Measurements from ENCODE around the gene SURF2.
"Not testable (repeated sequence)": the region's sequence is repeated elsewhere in the genome, so short reads cannot be mapped to it uniquely, and the experiment has no call there.

The SURF2 gene

GRCh38 chr9:133357656-133358055, 1.3 kb downstream of the SURF2 start:
- no peak for FAIRE-seq

- FAIRE-seq = no peak
These were observed 3.2 kb downstream of the SURF2 start for GRCh38 chr9:133359399-133360175.

GRCh38 chr9:133360400-133361393, 4.3 kb downstream of the SURF2 start:
- FAIRE-seq = no peak

DNA sequence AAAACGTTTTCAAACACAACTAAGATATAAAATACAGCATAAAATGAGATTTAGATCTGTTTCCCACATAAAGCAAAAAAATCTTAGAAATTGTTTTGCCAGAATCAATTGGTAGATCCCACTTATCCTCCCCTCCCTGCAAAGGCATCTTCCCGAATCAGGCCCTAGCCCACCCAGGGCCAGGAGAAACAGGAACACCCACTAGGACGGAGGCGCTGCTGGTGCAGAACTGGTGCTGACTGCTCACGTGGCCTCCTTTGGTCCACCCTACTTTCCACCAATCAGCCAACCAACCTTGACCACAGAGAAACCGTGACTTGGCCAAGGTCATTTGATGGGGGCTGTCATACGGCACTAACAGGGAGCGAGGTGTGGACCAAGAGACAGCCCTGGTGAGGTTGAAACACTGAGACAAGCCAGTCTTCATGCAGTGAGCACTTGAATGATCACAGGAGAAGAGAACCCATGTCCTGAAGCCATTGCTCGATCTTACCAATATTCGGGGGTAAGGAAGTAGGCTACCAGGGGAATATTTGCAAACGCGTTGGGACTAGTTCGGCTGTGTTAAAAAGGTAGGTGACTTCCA, 5.2 kb downstream of the SURF2 start:
- FAIRE-seq = no peak

DNA sequence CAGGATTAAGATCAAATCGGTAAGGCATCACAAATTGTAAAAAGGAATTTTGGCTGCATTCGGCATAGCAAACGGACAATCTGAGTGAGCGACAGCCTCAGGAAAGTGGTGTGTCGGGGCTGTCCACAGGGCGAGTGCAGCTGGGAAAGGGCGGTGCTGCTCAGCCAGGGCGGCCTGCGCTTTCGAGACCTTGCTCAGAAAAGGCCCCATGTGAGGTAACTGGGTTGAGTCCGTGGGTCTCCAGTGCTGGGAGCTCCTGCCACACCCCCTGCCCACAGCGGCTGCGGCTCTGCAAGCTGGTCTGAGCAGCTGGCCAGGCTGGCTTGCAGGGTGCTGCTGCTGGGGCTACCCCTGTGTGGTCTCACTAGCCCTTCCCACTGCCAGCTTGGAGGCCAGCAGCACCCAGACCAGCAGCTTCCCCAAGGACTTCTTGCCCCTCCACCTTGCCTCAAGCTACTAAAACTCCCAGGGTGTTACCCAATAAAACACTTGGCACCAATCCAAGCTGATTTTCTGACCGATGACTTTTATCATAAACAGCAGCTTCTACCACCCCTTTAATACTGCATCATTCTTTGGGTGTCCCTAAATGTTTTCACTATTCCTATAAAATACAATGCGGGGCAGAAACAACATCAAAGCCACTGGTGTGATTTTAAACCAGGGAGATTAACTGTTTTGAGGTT, 6.2 kb downstream of the SURF2 start:
- FAIRE-seq = no peak

- FAIRE-seq = no peak
These were observed 10.1 kb downstream of the SURF2 start for GRCh38 chr9:133366435-133366834.

- FAIRE-seq = no peak
These were observed 10.9 kb downstream of the SURF2 start for GRCh38 chr9:133367221-133367620.

- no peak for FAIRE-seq
These were observed 11.4 kb downstream of the SURF2 start for GRCh38 chr9:133367778-133368177.

- no peak for FAIRE-seq
These were observed 12.0 kb downstream of the SURF2 start for GRCh38 chr9:133368249-133368881.

DNA sequence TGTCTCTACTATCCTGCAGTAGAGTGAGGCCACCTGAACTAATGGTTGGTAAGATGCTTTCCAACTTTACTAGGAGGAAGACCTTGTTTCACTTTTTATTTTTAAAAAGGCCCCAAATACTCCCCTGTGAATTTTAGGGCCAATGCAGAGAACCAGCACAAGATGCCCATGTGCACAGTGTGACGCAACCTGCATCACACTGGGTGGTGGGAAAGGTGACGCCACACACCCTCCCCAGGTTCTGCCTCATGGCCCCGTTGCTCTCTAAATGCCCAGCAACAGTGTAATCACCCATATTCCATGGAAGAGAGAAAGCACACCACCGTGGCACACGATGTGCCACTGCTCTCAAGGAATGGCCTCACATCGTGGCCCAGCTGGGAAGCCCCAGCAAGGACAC, 13.1 kb downstream of the SURF2 start:
- no peak for FAIRE-seq

DNA sequence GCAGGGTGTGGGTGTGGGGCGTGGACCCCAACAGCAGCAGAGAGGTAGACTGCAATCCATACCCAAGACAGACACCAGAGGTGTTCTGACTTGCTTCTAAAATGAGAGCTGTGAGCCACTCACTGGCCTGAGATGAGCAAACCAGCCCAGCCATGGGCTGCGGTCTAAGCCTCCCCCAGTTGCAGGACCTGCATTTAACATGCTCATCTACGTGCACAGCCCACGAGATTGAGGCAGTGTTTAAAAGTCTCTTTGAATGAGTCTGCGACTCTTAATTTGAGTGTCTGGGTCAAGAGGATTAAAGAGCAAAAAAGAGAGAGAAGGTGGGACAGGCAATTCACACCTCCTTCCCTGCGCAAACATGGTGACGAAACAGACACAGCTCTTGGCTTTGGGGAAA, 13.6 kb downstream of the SURF2 start:
- no peak for FAIRE-seq

GRCh38 chr9:133370685-133371084, 14.3 kb downstream of the SURF2 start:
- no peak for FAIRE-seq

DNA sequence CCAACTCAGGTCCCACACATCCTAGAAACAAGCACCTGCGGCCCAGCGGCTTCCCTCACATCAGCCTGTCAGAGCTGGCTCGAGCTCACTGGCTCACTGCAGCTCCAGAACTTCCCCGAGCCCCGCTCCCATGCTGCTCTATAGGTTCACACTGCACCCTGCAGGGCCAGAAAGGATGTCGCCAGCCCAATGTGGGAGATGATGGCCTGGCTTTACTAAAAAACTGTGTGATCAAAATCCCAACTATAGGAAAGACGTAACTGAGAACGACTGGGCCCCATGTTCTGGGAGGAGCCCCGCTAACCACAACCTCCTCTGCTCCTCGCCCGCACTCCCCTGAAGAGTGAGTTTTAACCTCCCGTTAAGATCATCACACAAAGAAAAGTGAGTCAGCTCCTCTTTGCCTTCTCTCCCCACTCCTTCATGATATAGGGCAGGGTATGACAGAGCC, 14.9 kb downstream of the SURF2 start:
- FAIRE-seq = no peak

- no peak for FAIRE-seq
These were observed 15.8 kb downstream of the SURF2 start for GRCh38 chr9:133372144-133372543.

DNA sequence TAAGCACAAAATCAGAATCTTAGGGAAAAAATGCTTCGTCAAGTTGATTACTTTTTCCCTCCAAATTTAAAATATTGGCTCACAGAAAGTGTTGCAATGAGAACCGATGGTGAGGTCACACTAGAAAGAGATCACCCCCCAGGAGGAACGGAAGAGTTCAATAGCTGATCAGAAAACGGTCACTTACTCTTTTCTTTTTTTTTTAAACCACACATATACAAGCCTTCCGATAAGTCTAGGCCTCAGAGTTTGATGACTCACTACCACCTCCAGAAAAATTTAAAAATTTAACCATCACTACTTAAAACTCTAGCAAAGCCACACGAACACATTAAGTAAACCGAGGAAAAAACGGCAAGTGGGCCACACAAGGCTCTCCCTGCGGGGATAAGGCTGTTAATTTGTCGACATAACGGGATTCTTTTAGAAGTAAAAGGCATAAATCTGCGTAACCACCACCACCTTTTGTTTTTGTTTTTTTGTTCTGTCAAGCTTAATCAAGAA, 18.3 kb downstream of the SURF2 start:
- FAIRE-seq = no peak

GRCh38 chr9:133375116-133375723, 18.9 kb downstream of the SURF2 start:
- no peak for FAIRE-seq

GRCh38 chr9:133375724-133376654, 19.6 kb downstream of the SURF2 start, which contains the start of the genes STKLD1 and SURF4:
TSS of gene STKLD1 (plus strand) at chr9:133376366. CDS start at chr9:133376474, 108 bp downstream.
TSS of gene SURF4 (minus strand) at chr9:133376060. CDS start at chr9:133375969, 91 bp downstream.
- FAIRE-seq = no peak

DNA sequence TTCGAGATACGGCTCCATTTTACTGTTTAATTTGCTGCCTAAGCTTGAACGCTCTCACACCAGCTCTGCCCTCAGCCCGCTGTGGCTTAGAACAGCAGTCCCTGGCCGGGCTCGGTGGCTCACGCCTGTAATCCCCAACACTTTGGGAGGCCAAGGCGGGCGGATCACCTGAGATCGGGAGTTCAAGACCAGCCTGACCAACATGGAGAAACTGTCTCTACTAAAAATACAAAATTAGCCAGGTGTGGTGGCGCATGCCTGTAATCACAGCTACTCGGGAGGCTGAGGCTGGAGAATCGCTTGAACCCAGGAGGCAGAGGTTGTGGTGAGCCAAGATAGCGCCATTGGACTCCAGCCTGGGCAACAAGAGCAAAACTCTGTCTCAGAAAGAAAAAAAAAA, 20.9 kb downstream of the SURF2 start:
- FAIRE-seq = not testable (repeated sequence)

DNA sequence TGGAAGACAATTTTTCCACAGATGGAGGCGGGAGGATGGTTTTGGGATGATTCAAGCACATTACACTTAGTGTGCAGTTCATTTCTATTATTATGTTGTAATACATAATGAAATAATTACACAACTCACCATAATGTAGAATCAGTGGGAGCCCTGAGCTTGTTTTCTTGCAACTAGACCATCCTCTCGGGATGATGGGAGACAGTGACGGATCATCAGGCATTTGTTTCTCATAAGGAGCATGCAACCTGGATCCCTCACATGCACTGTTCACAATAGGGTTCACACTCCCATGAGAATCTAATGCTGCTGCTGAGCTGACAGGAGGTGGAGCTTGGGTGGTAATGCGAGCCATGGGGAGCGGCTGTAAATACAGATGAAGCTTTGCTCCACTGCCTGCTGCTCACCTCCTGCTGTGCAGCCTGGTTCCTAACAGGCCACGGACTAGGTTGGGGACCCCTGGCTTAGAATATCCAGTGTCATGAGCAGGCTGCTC, 21.4 kb downstream of the SURF2 start:
- no peak for FAIRE-seq

- no peak for FAIRE-seq
These were observed 22.1 kb downstream of the SURF2 start for GRCh38 chr9:133378408-133378962.

Measured in G401.6 (cell line).